ENCODE measurements around the gene PTPN22. TPM values are rescaled to one million over a fixed set of nuclear protein-coding genes. Genes with fewer than 3 reads are reported as not detected.

Gene PTPN22
- 1 to 10 TPM in 1 of 2 donors, under 1 TPM in 1; 0.55 to 1.1 TPM for total RNA-seq

DNA sequence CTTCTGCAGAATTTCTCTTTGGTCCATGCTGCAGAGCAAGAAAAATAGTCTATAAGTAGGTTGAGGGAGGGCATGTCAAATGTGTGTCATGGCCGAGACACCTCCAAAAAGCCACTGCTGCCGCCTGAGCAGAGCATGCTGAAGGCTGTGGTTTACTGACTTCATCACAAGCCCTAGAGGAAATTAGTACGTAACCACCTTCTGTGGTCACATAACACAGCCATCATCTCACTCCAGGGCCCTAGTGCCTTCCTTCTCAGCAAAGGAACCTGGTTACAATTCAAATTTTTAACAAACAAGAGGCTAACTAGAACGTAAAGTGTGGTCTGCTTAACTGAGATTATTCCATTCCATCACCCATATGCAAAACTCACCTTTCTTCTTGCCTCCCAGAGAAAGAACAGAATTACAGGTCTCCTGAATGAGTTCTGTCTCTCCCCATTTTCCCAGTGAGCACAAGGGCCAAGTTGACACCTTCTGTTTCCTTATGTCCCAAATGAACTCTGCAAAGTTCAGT, at the start of gene PTPN22:
Gene PTPN22 (minus strand): TSS at position 116 of the 517 bp plus-strand sequence.
- Histone ChIP-seq H3K9me3 (no peaks in the 10 kb centered on the region), H3K27ac (no peak within 1 kb of the TSS), H3K4me1 (replicated peaks) (no peaks in the 10 kb centered on the region), H3K36me3 (no peaks in the 10 kb centered on the region), H3K4me3 (no peak within 1 kb of the TSS), H3K27me3 (replicated peaks; ENCODE audit: insufficient read depth) (no peaks in the 10 kb centered on the region)
- peak; percentile 6 for DNase-seq (ENCODE audit: low spot score)
- WGBS = 67% methylated on average over 4 of the region's 4 CpGs
- TF ChIP-seq, protein P1, sequence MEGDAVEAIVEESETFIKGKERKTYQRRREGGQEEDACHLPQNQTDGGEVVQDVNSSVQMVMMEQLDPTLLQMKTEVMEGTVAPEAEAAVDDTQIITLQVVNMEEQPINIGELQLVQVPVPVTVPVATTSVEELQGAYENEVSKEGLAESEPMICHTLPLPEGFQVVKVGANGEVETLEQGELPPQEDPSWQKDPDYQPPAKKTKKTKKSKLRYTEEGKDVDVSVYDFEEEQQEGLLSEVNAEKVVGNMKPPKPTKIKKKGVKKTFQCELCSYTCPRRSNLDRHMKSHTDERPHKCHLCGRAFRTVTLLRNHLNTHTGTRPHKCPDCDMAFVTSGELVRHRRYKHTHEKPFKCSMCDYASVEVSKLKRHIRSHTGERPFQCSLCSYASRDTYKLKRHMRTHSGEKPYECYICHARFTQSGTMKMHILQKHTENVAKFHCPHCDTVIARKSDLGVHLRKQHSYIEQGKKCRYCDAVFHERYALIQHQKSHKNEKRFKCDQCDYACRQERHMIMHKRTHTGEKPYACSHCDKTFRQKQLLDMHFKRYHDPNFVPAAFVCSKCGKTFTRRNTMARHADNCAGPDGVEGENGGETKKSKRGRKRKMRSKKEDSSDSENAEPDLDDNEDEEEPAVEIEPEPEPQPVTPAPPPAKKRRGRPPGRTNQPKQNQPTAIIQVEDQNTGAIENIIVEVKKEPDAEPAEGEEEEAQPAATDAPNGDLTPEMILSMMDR (IDR thresholded peaks at IDR 0.05) = no peak
- TF ChIP-seq POLR2AphosphoS5 (IDR thresholded peaks at IDR 0.05) (no peak), POLR2A (IDR thresholded peaks at IDR 0.05) (no peak)
- intact Hi-C loops (cut with DNase I) = no loop called here

DNA sequence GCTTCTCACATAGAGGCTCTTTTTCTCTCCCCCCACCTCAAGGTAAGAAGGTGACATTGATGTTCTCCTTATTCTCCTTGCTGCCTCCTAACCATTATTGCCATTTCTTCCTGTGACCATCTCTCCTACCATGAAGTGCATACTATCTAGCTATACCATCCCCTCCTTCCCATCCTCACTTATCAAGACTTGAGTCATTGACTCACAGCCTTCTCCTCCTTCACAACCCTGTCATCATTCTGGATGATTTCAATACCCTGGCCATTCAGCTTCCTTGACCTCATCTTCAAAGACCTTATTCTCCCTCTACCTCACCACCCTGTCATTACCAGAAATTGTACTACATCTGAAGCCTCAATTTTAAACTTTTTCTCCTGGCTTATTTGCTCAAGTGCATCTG, 46.7 kb upstream of the PTPN22 start:
- H3K9me3 ChIP-seq = no peaks in the 10 kb centered on the region
- DNase-seq (ENCODE audit: low spot score) = no peak
- H3K36me3 ChIP-seq = no peaks in the 10 kb centered on the region
- H3K27me3 ChIP-seq (replicated peaks; ENCODE audit: insufficient read depth) = no peaks in the 10 kb centered on the region
- H3K4me1 ChIP-seq (replicated peaks) = no peaks in the 10 kb centered on the region
- no peak overlapping the region for H3K4me3 ChIP-seq
- intact Hi-C loops (cut with DNase I) = no loop called here
- no peak overlapping the region for H3K27ac ChIP-seq
- no peak for TF ChIP-seq POLR2A (IDR thresholded peaks at IDR 0.05)
- TF ChIP-seq, protein P1 (IDR thresholded peaks at IDR 0.05) = no peak
- no peak for TF ChIP-seq POLR2AphosphoS5 (IDR thresholded peaks at IDR 0.05)

- intact Hi-C loops (cut with DNase I) = no loop called here
- H3K4me1 ChIP-seq (replicated peaks) = peaks cover 5% of the 10 kb centered on the region
- no peak for DNase-seq (ENCODE audit: low spot score)
- no peaks in the 10 kb centered on the region for H3K36me3 ChIP-seq
- H3K4me3 ChIP-seq = no peak overlapping the region
- H3K27me3 ChIP-seq (replicated peaks; ENCODE audit: insufficient read depth) = no peaks in the 10 kb centered on the region
- TF ChIP-seq POLR2AphosphoS5 (IDR thresholded peaks at IDR 0.05) (no peak), POLR2A (IDR thresholded peaks at IDR 0.05) (no peak)
- TF ChIP-seq, protein P1 (IDR thresholded peaks at IDR 0.05) = no peak
- H3K9me3 ChIP-seq = no peaks in the 10 kb centered on the region
- WGBS = 79% methylated on average over 2 of the region's 2 CpGs
- H3K27ac ChIP-seq = no peak overlapping the region
Measured at GRCh38 chr1:113917400-113918082, 46.0 kb upstream of the PTPN22 start.

- Histone ChIP-seq H3K27me3 (replicated peaks; ENCODE audit: insufficient read depth) (no peaks in the 10 kb centered on the region), H3K9me3 (no peaks in the 10 kb centered on the region), H3K27ac (no peak overlapping the region), H3K4me3 (no peak overlapping the region), H3K36me3 (no peaks in the 10 kb centered on the region), H3K4me1 (replicated peaks) (peaks cover 5% of the 10 kb centered on the region)
- TF ChIP-seq POLR2AphosphoS5 (IDR thresholded peaks at IDR 0.05) (no peak), POLR2A (IDR thresholded peaks at IDR 0.05) (no peak)
- TF ChIP-seq, protein P1 (IDR thresholded peaks at IDR 0.05) = no peak
- no peak for DNase-seq (ENCODE audit: low spot score)
- intact Hi-C loops (cut with DNase I) = no loop called here
- 96% methylated on average over 5 of the region's 5 CpGs for WGBS
Measured at GRCh38 chr1:113916974-113917373, 45.5 kb upstream of the PTPN22 start.
